GM12878 (cell line): ENCODE data around the gene ITPR2. TPM values are rescaled to one million over a fixed set of nuclear protein-coding genes. Genes with fewer than 3 reads are reported as not detected.

Experiments
- ATAC-seq: fragments of 200-7000 bp; cut with Tn5 transposase; 3 replicates; pipeline ENCODE4 v1.9.1; 2020; ENCODE audit warnings: mild to moderate bottlenecking, moderate library complexity
- BruUV-seq: library from RNA; stranded (reverse); fragments of 400-500 nt; replicated peaks from 2 replicates; lab custom pipeline; 2021; lab: Mats Ljungman, UMichigan
- CTCF ChIA-PET: fragments of 300-600 bp; sonication (Branson Sonifier 250); formaldehyde crosslinking; extraction: SDS; loops from one replicate; lab custom pipeline; 2021; ENCODE audit warnings: inconsistent platforms; lab: Yijun Ruan, JAX
- POLR2A ChIA-PET: fragments of 350-600 bp; formaldehyde crosslinking; extraction: SDS; loops from one replicate; lab custom pipeline; 2021; ENCODE audit warnings: inconsistent platforms; lab: Charles Lee
- RAD21 ChIA-PET: fragments of 300-600 bp; sonication (Branson Sonifier 250); formaldehyde crosslinking; loops from one replicate; lab custom pipeline; 2023; ENCODE audit warnings: antibody characterized with exemption; ENCODE audit not compliant: unreplicated experiment; lab: Charles Lee
- SMC1A ChIA-PET: fragments of 300-600 bp; sonication (Branson Sonifier 250); formaldehyde crosslinking; loops from one replicate; lab custom pipeline; 2023; ENCODE audit not compliant: unreplicated experiment, uncharacterized antibody; lab: Charles Lee
- DNase-seq: peaks from one replicate; pipeline ENCODE4 v3.0.0-alpha.2; 2011; ENCODE audit warnings: low read depth, low spot score
- FAIRE-seq: peaks from 3 replicates; lab custom pipeline; 2011; peaks lifted over from hg19 to GRCh38; lab: Jason Lieb, UNC
- H2AFZ ChIP-seq: 2 replicates; pipeline ENCODE4 v1.6.0; 2011; ENCODE audit warnings: low read depth, low read length, control low read depth; ENCODE audit not compliant: control insufficient read depth
- H3K27ac ChIP-seq: 2 replicates; pipeline ENCODE4 v1.5.1; 2011; ENCODE audit warnings: control low read depth; ENCODE audit not compliant: control insufficient read depth, insufficient read depth
- H3K27me3 ChIP-seq, 2 experiments: replicated peaks in 1 of 2; 2 replicates each; pipeline versions ENCODE4 v1.6.0 to v1.6.1; 2011; ENCODE audit warnings: low read length in 1 of 2; ENCODE audit not compliant: control insufficient read depth in 2 of 2, insufficient read depth in 2 of 2
- H3K36me3 ChIP-seq, 2 experiments: 2 replicates each; pipeline ENCODE4 v1.5.1; 2011; ENCODE audit warnings: low read length in 1 of 2; ENCODE audit not compliant: control insufficient read depth in 2 of 2, insufficient read depth in 2 of 2
- H3K4me1 ChIP-seq: 2 replicates; pipeline ENCODE4 v1.6.1; 2011; ENCODE audit warnings: mild to moderate bottlenecking, low read length, moderate library complexity, mixed read lengths; ENCODE audit not compliant: control insufficient read depth, insufficient read depth
- H3K4me2 ChIP-seq: 2 replicates; pipeline ENCODE4 v1.6.0; 2011; ENCODE audit warnings: control low read depth; ENCODE audit not compliant: control insufficient read depth, insufficient read depth
- H3K4me3 ChIP-seq: fragments of 200-600 bp; sonication (generic); 2 replicates; pipeline ENCODE4 v1.5.1; 2016
- H3K79me2 ChIP-seq: 2 replicates; pipeline ENCODE4 v1.6.0; 2011; ENCODE audit warnings: low read length; ENCODE audit not compliant: control insufficient read depth, insufficient read depth
- H3K9ac ChIP-seq: 2 replicates; pipeline ENCODE4 v1.8.0; 2011; ENCODE audit warnings: low read length, control low read depth, mixed read lengths; ENCODE audit not compliant: control insufficient read depth, insufficient read depth
- H3K9me3 ChIP-seq: replicated peaks from 3 replicates; pipeline ENCODE4 v1.5.1; 2011; ENCODE audit warnings: mild to moderate bottlenecking, low read length; ENCODE audit not compliant: control insufficient read depth, insufficient read depth
- H4K20me1 ChIP-seq: 2 replicates; pipeline ENCODE4 v1.6.0; 2011; ENCODE audit not compliant: control insufficient read depth, insufficient read depth
- CBFB ChIP-seq: IDR thresholded peaks from 2 replicates; pipeline ENCODE4 v1.6.1; 2016; ENCODE audit warnings: antibody characterized with exemption, low read depth
- CEBPB ChIP-seq, 2 experiments: fragments of 150-350 bp in 1 of 2; IDR thresholded peaks; 2 replicates each; pipeline ENCODE4 v1.6.1; 2012 to 2014; ENCODE audit warnings: low read depth in 2 of 2, low read length in 2 of 2, borderline replicate concordance in 1 of 2, inconsistent platforms in 1 of 2
- ETV6 ChIP-seq, 2 experiments: fragments of 450-650 bp in 1 of 2; IDR thresholded peaks in 1 of 2; conservative IDR thresholded peaks in 1 of 2; 2 replicates each; pipeline ENCODE4 v1.6.1; 2014; ENCODE audit warnings: antibody characterized with exemption in 1 of 2, borderline replicate concordance in 1 of 2, low read depth in 1 of 2, mild to moderate bottlenecking in 1 of 2, moderate library complexity in 1 of 2
- HDGF ChIP-seq: fragments of 450-650 bp; IDR thresholded peaks from 2 replicates; pipeline ENCODE4 v1.6.1; 2016; ENCODE audit warnings: antibody characterized with exemption
- MTA2 ChIP-seq: fragments of 450-650 bp; IDR thresholded peaks from 2 replicates; pipeline ENCODE4 v1.6.1; 2016; ENCODE audit warnings: low read depth, mild to moderate bottlenecking, moderate library complexity
- NBN ChIP-seq: fragments of 450-650 bp; IDR thresholded peaks from 2 replicates; pipeline ENCODE4 v1.6.1; 2016
- POLR2AphosphoS5 ChIP-seq: IDR thresholded peaks from 2 replicates; pipeline ENCODE4 v1.6.1; 2011; ENCODE audit warnings: mild to moderate bottlenecking, low read length, inconsistent platforms
- RAD21 ChIP-seq: IDR thresholded peaks from 2 replicates; pipeline ENCODE4 v1.6.1; 2011; ENCODE audit warnings: mild to moderate bottlenecking, low read depth, low read length, moderate library complexity; ENCODE audit not compliant: insufficient read depth
- RAD51 ChIP-seq: fragments of 450-650 bp; IDR thresholded peaks from 2 replicates; pipeline ENCODE4 v1.6.1; 2016; ENCODE audit warnings: moderate library complexity, mild to moderate bottlenecking, inconsistent platforms
- RCOR1 ChIP-seq: conservative IDR thresholded peaks from 2 replicates; pipeline ENCODE4 v1.6.1; 2012; ENCODE audit warnings: low read depth, low read length, improper control_type of control experiment
- RELA ChIP-seq: fragments of 450-650 bp; IDR thresholded peaks from 2 replicates; pipeline ENCODE4 v1.8.0; 2014; ENCODE audit warnings: borderline replicate concordance; ENCODE audit not compliant: partially characterized antibody
- SMARCA5 ChIP-seq: fragments of 450-650 bp; IDR thresholded peaks from 2 replicates; pipeline ENCODE4 v1.6.1; 2017; ENCODE audit warnings: mild to moderate bottlenecking
- TARDBP ChIP-seq: IDR thresholded peaks from 2 replicates; pipeline ENCODE4 v1.6.1; 2016; ENCODE audit warnings: borderline replicate concordance
- WRNIP1 ChIP-seq: IDR thresholded peaks from 2 replicates; pipeline ENCODE4 v1.6.1; 2011; ENCODE audit warnings: low read depth, low read length, improper control_type of control experiment, borderline replicate concordance
- WGBS: methylation state at CpG from one replicate; pipeline ENCODE4 v1.1.6; 2016; ENCODE audit warnings: low lambda C conversion rate; ENCODE audit not compliant: insufficient replicate concordance, insufficient coverage; ENCODE audit errors: missing lambda C conversion rate; 5-methylcytosine and 5-hydroxymethylcytosine counted together
- in situ Hi-C: fragments of 300-500 bp; cut with MboI; formaldehyde crosslinking; loops from 9 replicates; pipeline ENCODE4 v1.14.3; 2018; ENCODE audit warnings: mixed read lengths
- intact Hi-C: fragments of 100-400 bp; cut with micrococcal nuclease; formaldehyde crosslinking; loops from one replicate; pipeline ENCODE4 v1.14.2; 2022; ENCODE audit not compliant: unreplicated experiment
- polyA plus RNA-seq, 11 experiments: library from polyadenylated mRNA; depleted of rRNA in 4 of 11; unstranded in 6 of 11; stranded (reverse) in 5 of 11; fragments of >200 nt; fragmentation: Nextera tagmentation in 4 of 11; fragmentation: Illumina TruSeq in 1 of 11; extraction: Ambion mirVana in 4 of 11; extraction: Trizol in 1 of 11; gene quantifications; 1 replicate in 1 of 11; 2 replicates in 10 of 11; pipeline versions ENCODE4 v1.2.1 to v1.2.3, GENCODE V29; 2011 to 2016; ENCODE audit warnings: inconsistent platforms in 2 of 11, missing spikeins in 2 of 11, low read depth in 1 of 11
- total RNA-seq, 4 experiments: library from RNA; depleted of rRNA in 3 of 4; stranded (reverse); fragments of >200 nt in 3 of 4; fragmentation: Illumina TruSeq in 1 of 4; extraction: Trizol in 1 of 4; gene quantifications; 2 replicates each; pipeline versions ENCODE4 v1.2.1 to v1.2.3, GENCODE V29; 2013 to 2021
- TF ChIP-seq, protein P1 (sequence below): fragments of 450-650 bp; IDR thresholded peaks from 2 replicates; pipeline ENCODE4 v1.6.1; 2014; ENCODE audit warnings: mild to moderate bottlenecking
- TF ChIP-seq, protein P2 (sequence below): fragments of 150-350 bp; IDR thresholded peaks from 2 replicates; pipeline ENCODE4 v1.6.1; 2014; ENCODE audit warnings: mild to moderate bottlenecking, low read depth, low read length
- TF ChIP-seq, protein P3 (sequence below): IDR thresholded peaks from 2 replicates; pipeline ENCODE4 v1.6.1; 2011; ENCODE audit warnings: mild to moderate bottlenecking, low read depth, low read length, moderate library complexity; ENCODE audit not compliant: insufficient replicate concordance
- TF ChIP-seq, protein P4 (sequence below): IDR thresholded peaks from 2 replicates; pipeline ENCODE4 v1.6.1; 2012; ENCODE audit warnings: mild to moderate bottlenecking, low read depth, low read length

The ITPR2 gene
- total and polyA plus RNA-seq, 10 of the 15 experiments (the other 5 are each of a cell fraction or from before 2014, with no cell fraction given), result 7.5 to 76.2 (median 47.1) TPM

DNA sequence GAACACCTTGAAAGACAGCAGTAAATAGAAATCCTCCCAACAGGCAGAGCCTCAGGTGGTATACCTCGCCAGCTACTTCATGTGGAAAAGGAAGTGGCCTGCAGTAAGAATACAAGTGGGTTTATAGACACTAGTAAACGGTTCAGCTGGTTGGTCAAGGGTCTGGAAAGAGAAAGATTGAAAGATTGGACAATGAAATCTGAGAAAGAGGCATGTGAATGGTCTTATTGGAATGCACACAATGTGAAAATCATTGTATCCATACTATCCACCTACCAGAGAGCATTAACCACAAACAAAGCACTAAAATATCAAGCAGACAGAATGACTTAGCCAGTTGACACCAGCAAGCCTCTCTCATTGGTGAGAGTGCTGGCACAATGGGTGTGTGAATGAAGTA, 539.4 kb downstream of the ITPR2 start (continued):
- TF ChIP-seq, protein P1, sequence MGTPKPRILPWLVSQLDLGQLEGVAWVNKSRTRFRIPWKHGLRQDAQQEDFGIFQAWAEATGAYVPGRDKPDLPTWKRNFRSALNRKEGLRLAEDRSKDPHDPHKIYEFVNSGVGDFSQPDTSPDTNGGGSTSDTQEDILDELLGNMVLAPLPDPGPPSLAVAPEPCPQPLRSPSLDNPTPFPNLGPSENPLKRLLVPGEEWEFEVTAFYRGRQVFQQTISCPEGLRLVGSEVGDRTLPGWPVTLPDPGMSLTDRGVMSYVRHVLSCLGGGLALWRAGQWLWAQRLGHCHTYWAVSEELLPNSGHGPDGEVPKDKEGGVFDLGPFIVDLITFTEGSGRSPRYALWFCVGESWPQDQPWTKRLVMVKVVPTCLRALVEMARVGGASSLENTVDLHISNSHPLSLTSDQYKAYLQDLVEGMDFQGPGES, result no peak
- TF ChIP-seq HDGF (no peak), WRNIP1 (no peak), CBFB (no peak), TARDBP (no peak), SMARCA5 (no peak), MTA2 (no peak), RAD21 (no peak)
- TF ChIP-seq, protein P2, sequence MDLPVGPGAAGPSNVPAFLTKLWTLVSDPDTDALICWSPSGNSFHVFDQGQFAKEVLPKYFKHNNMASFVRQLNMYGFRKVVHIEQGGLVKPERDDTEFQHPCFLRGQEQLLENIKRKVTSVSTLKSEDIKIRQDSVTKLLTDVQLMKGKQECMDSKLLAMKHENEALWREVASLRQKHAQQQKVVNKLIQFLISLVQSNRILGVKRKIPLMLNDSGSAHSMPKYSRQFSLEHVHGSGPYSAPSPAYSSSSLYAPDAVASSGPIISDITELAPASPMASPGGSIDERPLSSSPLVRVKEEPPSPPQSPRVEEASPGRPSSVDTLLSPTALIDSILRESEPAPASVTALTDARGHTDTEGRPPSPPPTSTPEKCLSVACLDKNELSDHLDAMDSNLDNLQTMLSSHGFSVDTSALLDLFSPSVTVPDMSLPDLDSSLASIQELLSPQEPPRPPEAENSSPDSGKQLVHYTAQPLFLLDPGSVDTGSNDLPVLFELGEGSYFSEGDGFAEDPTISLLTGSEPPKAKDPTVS, result no peak
- TF ChIP-seq, protein P3, sequence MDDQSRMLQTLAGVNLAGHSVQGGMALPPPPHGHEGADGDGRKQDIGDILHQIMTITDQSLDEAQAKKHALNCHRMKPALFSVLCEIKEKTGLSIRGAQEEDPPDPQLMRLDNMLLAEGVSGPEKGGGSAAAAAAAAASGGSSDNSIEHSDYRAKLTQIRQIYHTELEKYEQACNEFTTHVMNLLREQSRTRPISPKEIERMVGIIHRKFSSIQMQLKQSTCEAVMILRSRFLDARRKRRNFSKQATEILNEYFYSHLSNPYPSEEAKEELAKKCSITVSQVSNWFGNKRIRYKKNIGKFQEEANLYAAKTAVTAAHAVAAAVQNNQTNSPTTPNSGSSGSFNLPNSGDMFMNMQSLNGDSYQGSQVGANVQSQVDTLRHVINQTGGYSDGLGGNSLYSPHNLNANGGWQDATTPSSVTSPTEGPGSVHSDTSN, result no peak
- TF ChIP-seq, all 136 proteins: peak for 0

DNA sequence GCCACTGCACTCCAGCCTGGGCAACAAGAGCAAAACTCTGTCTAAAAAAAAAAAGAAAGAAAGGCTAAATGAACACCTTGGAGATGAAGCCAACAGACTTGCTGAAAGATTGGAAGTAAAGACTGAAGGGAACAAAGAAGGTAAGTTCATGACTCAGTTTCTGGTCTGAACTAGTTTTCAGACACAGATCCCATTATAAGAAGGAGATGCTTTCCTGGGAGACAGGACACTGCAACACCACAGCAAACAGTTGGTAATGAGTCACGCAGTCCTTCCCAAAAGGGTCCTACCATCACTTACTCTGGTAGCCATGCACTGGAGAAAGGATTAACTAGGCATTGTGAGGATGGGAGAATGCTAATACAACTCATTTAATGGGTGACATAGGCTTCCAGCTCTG, 540.4 kb downstream of the ITPR2 start:
- FAIRE-seq, result no peak
- WGBS, result 94% methylated on average over 1 of the region's 1 CpG
- no peak overlapping the region for H3K27ac ChIP-seq
- no peak overlapping the region for H2AFZ ChIP-seq
- H4K20me1 ChIP-seq, result no peaks in the 10 kb centered on the region
- DNase-seq, result no peak
- no TSS peak for BruUV-seq
- H3K9ac ChIP-seq, result no peak overlapping the region
- ChIA-PET POLR2A (no interaction called here), SMC1A (no interaction called here), RAD21 (no interaction called here), CTCF (interaction anchor here (0.9 kb wide), 1 partner anchor 174 kb away, joined by 4 read pairs; no protein-coding TSS in a partner anchor)
- intact Hi-C loops (no loop called here), in situ Hi-C loops (no loop called here)
- H3K27me3 ChIP-seq, result no peaks in the 10 kb centered on the region; a peak in 2 of 4 replicates
- H3K4me1 ChIP-seq, result no peaks in the 10 kb centered on the region
- H3K36me3 ChIP-seq, result no peaks in the 10 kb centered on the region
- no peaks in the 10 kb centered on the region for H3K9me3 ChIP-seq
- H3K79me2 ChIP-seq, result no peaks in the 10 kb centered on the region
- H3K4me3 ChIP-seq, result no peak overlapping the region
- ATAC-seq, result no peak
- no peak overlapping the region for H3K4me2 ChIP-seq
- TF ChIP-seq, protein P4, sequence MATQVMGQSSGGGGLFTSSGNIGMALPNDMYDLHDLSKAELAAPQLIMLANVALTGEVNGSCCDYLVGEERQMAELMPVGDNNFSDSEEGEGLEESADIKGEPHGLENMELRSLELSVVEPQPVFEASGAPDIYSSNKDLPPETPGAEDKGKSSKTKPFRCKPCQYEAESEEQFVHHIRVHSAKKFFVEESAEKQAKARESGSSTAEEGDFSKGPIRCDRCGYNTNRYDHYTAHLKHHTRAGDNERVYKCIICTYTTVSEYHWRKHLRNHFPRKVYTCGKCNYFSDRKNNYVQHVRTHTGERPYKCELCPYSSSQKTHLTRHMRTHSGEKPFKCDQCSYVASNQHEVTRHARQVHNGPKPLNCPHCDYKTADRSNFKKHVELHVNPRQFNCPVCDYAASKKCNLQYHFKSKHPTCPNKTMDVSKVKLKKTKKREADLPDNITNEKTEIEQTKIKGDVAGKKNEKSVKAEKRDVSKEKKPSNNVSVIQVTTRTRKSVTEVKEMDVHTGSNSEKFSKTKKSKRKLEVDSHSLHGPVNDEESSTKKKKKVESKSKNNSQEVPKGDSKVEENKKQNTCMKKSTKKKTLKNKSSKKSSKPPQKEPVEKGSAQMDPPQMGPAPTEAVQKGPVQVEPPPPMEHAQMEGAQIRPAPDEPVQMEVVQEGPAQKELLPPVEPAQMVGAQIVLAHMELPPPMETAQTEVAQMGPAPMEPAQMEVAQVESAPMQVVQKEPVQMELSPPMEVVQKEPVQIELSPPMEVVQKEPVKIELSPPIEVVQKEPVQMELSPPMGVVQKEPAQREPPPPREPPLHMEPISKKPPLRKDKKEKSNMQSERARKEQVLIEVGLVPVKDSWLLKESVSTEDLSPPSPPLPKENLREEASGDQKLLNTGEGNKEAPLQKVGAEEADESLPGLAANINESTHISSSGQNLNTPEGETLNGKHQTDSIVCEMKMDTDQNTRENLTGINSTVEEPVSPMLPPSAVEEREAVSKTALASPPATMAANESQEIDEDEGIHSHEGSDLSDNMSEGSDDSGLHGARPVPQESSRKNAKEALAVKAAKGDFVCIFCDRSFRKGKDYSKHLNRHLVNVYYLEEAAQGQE, result no peak
- no peak for TF ChIP-seq RCOR1
- no peak for TF ChIP-seq RELA
- TF ChIP-seq POLR2AphosphoS5, result no peak
- no peak for TF ChIP-seq ETV6 (conservative IDR thresholded peaks at IDR 0.05 in 1 of 2, IDR thresholded peaks at IDR 0.05 in 1 of 2; ENCODE audit: borderline replicate concordance in 1 of 2, low read depth in 1 of 2)
- no peak for TF ChIP-seq RAD51
- no peak for TF ChIP-seq CEBPB (IDR thresholded peaks at IDR 0.05; ENCODE audit: borderline replicate concordance in 1 of 2, low read depth in 2 of 2, low read length in 2 of 2)
- no peak for TF ChIP-seq NBN
